ENCODE results near the gene LURAP1L. TPM values are rescaled to one million over a fixed set of nuclear protein-coding genes. Genes with fewer than 3 reads are reported as not detected.

LURAP1L gene
- total RNA-seq, 1 experiment from 2014 or later, result 0.13 TPM

- peaks cover 15% of the 10 kb centered on the region for H3K23me2 ChIP-seq (ENCODE audit: insufficient read length, low read depth, low read length, poor library complexity, severe bottlenecking)
- no peaks in the 10 kb centered on the region for H3K27me3 ChIP-seq (ENCODE audit: insufficient read depth, low read length)
- H3K4me2 ChIP-seq (ENCODE audit: insufficient read depth, insufficient read length, low read length), result peak overlapping the region; percentile 89
- no peaks in the 10 kb centered on the region for H3K9me3 ChIP-seq (ENCODE audit: control insufficient read depth, low read depth, low read length)
- Mint-ChIP-seq H3K4me3 (peak overlapping the region; percentile 76 to 98), H3K27ac (no peak overlapping the region), H3K9me3 (no peaks in the 10 kb centered on the region; a peak in 1 of 5 replicates), H3K27me3 (ENCODE audit: low read depth) (peaks cover 30% of the 10 kb centered on the region), H3K36me3 (ENCODE audit: insufficient read depth in 1 of 3, low read depth in 3 of 3) (no peaks in the 10 kb centered on the region), H3K4me1 (peaks cover 6 to 12% of the 10 kb centered on the region in 2 experiments; a peak in 3 of 4 replicates)
- no peak overlapping the region for H2AFZ ChIP-seq (ENCODE audit: low read length)
- H2BK5ac ChIP-seq (ENCODE audit: insufficient read length, low read length), result no peak overlapping the region
- no peaks in the 10 kb centered on the region for H3K4me1 ChIP-seq (ENCODE audit: insufficient read depth, low read length)
- H4K5ac ChIP-seq (ENCODE audit: insufficient read length, low read depth, low read length), result no peak overlapping the region
- no peak overlapping the region for H3T11ph ChIP-seq (ENCODE audit: low read length)
- no peak overlapping the region for H2AK5ac ChIP-seq (ENCODE audit: insufficient read length, low read length)
- no peak overlapping the region for H2BK15ac ChIP-seq (ENCODE audit: low read depth, low read length)
- no peak overlapping the region for H2BK20ac ChIP-seq (ENCODE audit: low read depth, low read length, poor library complexity, severe bottlenecking)
- no peak overlapping the region for H4K91ac ChIP-seq (ENCODE audit: insufficient read length, low read depth, low read length)
- no peaks in the 10 kb centered on the region for H3K79me1 ChIP-seq (ENCODE audit: insufficient read depth, low read depth, low read length, poor library complexity, severe bottlenecking)
- H3K27ac ChIP-seq (ENCODE audit: insufficient read length, low read depth, low read length), result no peak overlapping the region
- no peak for TF ChIP-seq CTCF (conservative IDR thresholded peaks at IDR 0.05)
- no peak overlapping the region for H2BK12ac ChIP-seq (ENCODE audit: insufficient read length, low read depth, low read length)
- no peak overlapping the region for H3K23ac ChIP-seq (ENCODE audit: insufficient read length, low read depth, low read length)
- no peak overlapping the region for H3K18ac ChIP-seq (ENCODE audit: insufficient read length, low read depth, low read length)
- no peak overlapping the region for H4K8ac ChIP-seq (replicated peaks; ENCODE audit: insufficient read length, low read depth, low read length)
- WGBS (ENCODE audit: extremely low coverage, insufficient read length, low lambda C conversion rate), result no CpG with 5 or more reads among the region's 8 CpGs
- no peaks in the 10 kb centered on the region for H4K20me1 ChIP-seq (ENCODE audit: control insufficient read depth, insufficient read depth, insufficient read length)
- no peak overlapping the region for H3K4ac ChIP-seq (ENCODE audit: low read depth, low read length)
- H3K14ac ChIP-seq (ENCODE audit: insufficient read depth, low read length), result no peak overlapping the region
- no peak overlapping the region for H3K56ac ChIP-seq (ENCODE audit: insufficient read length, low read depth, low read length)
- DNase-seq, result no peak
- H3K79me2 ChIP-seq (ENCODE audit: insufficient read depth, low read length), result no peaks in the 10 kb centered on the region
- H2BK120ac ChIP-seq (ENCODE audit: low read depth, low read length, poor library complexity, severe bottlenecking), result no peak overlapping the region
- H3K9ac ChIP-seq (ENCODE audit: extremely low read depth, insufficient read length, low read length), result no peak overlapping the region
These were observed 1.8 kb downstream of the LURAP1L start for GRCh38 chr9:12776513-12777055.

Measured in H9 (cell line).